NCI-H1092 treated with DMSO at 0.1 percent for 48 hours (cell line): ENCODE measurements around the gene ULBP1.
"Not testable (repeated sequence)": the region's sequence is repeated elsewhere in the genome, so short reads cannot be mapped to it uniquely, and the experiment has no call there.

Source experiments
- DNase-seq: peaks from one replicate; lab custom pipeline; 2025; lab: John Stamatoyannopoulos, UW

Gene ULBP1

GRCh38 chr6:149953390-149953789 is 10.4 kb upstream of the ULBP1 start:
- DNase-seq: not testable (repeated sequence)

GRCh38 chr6:149953934-149954327 is 9.8 kb upstream of the ULBP1 start:
- not testable (repeated sequence) for DNase-seq

- not testable (repeated sequence) for DNase-seq
Measured at GRCh38 chr6:149954328-149954983, 9.3 kb upstream of the ULBP1 start.

GRCh38 chr6:149954984-149955653 is 8.6 kb upstream of the ULBP1 start:
- DNase-seq: not testable (repeated sequence)

GRCh38 chr6:149955654-149956317 is 8.0 kb upstream of the ULBP1 start:
- DNase-seq: not testable (repeated sequence)

GRCh38 chr6:149958124-149958523 is 5.6 kb upstream of the ULBP1 start:
- DNase-seq: not testable (repeated sequence)

GRCh38 chr6:149959806-149960205 is 3.9 kb upstream of the ULBP1 start:
- DNase-seq: not testable (repeated sequence)

GRCh38 chr6:149960488-149960887 is 3.3 kb upstream of the ULBP1 start:
- no peak for DNase-seq

- peak; percentile 22 for DNase-seq
Measured at GRCh38 chr6:149961728-149962425, 1.9 kb upstream of the ULBP1 start.

GRCh38 chr6:149962461-149963211 is 1.1 kb upstream of the ULBP1 start:
- no peak for DNase-seq

- no peak for DNase-seq
Measured at GRCh38 chr6:149963212-149963461, 606 bp upstream of the ULBP1 start.

- peak; percentile 42 for DNase-seq
Measured at GRCh38 chr6:149964308-149965193, 808 bp downstream of the ULBP1 start.

GRCh38 chr6:149965194-149966020 is 1.7 kb downstream of the ULBP1 start:
- DNase-seq: no peak

GRCh38 chr6:149966319-149966718 is 2.6 kb downstream of the ULBP1 start:
- DNase-seq: not testable (repeated sequence)

GRCh38 chr6:149967591-149967990 is 3.8 kb downstream of the ULBP1 start:
- DNase-seq: no peak

GRCh38 chr6:149967999-149968398 is 4.3 kb downstream of the ULBP1 start:
- DNase-seq: not testable (repeated sequence)

GRCh38 chr6:149968909-149969308 is 5.2 kb downstream of the ULBP1 start:
- DNase-seq: not testable (repeated sequence)

- DNase-seq: no peak
Measured at GRCh38 chr6:149969635-149970034, 5.9 kb downstream of the ULBP1 start.

- not testable (repeated sequence) for DNase-seq
Measured at GRCh38 chr6:149974394-149974793, 10.7 kb downstream of the ULBP1 start.

GRCh38 chr6:149974825-149975224 is 11.1 kb downstream of the ULBP1 start:
- no peak for DNase-seq
